Tibial nerve (tissue), 4 donors: Measurements from ENCODE around the gene FYCO1. TPM values are rescaled to one million over a fixed set of nuclear protein-coding genes. Genes with fewer than 3 reads are reported as not detected.

Experiments
- DNase-seq, 2 donors: peaks; one replicate each; pipeline ENCODE4 v3.0.0-alpha.2; 2019; ENCODE audit warnings: low spot score in 2 of 2
- H3K27ac ChIP-seq, 4 donors: fragments of 200-600 bp; sonication (generic) in 3 of 4; one replicate each; pipeline ENCODE4 v1.5.1; 2017 to 2019; ENCODE audit warnings: mild to moderate bottlenecking in 1 of 4
- H3K27me3 ChIP-seq, 2 donors: fragments of 200-600 bp; sonication (generic) in 1 of 2; one replicate each; pipeline versions ENCODE4 v1.5.1 to v1.6.0; 2017 to 2019
- H3K36me3 ChIP-seq, 3 donors: fragments of 200-600 bp; sonication (generic); one replicate each; pipeline ENCODE4 v1.5.1; 2018 to 2019
- H3K4me1 ChIP-seq, 4 donors: fragments of 200-600 bp; sonication (generic) in 3 of 4; one replicate each; pipeline ENCODE4 v1.5.1; 2017 to 2019
- H3K4me3 ChIP-seq, 4 donors: fragments of 200-600 bp; sonication (generic) in 3 of 4; one replicate each; pipeline ENCODE4 v1.5.1; 2017 to 2019; ENCODE audit warnings: mild to moderate bottlenecking in 1 of 4, moderate library complexity in 1 of 4
- H3K9me3 ChIP-seq, 4 donors: fragments of 200-600 bp; sonication (generic) in 3 of 4; one replicate each; pipeline ENCODE4 v1.5.1; 2017 to 2019
- EP300 ChIP-seq, 2 donors: sonication (generic); formaldehyde crosslinking; IDR thresholded peaks; one replicate each; pipeline ENCODE4 v1.6.1; 2017; ENCODE audit warnings: antibody characterized with exemption in 2 of 2, mild to moderate bottlenecking in 1 of 2
- POLR2A ChIP-seq, 2 donors: fragments of 450-650 bp; IDR thresholded peaks; one replicate each; pipeline ENCODE4 v1.6.1; 2017; ENCODE audit warnings: antibody characterized with exemption in 2 of 2, mild to moderate bottlenecking in 2 of 2, moderate library complexity in 2 of 2
- WGBS, 2 donors: methylation state at CpG; one replicate each; pipeline ENCODE4 v1.1.5; 2018; 5-methylcytosine and 5-hydroxymethylcytosine counted together
- total RNA-seq, 4 donors: library from RNA; depleted of rRNA; stranded (reverse); fragments of >200 nt; gene quantifications; one replicate each; pipeline ENCODE4 v1.1.0, GENCODE V29; 2016
- TF ChIP-seq, protein P1 (sequence below), 5 experiments: fragments of 200-600 bp in 3 of 5; fragments of 450-650 bp in 2 of 5; sonication (generic) in 3 of 5; IDR thresholded peaks; one replicate each; pipeline ENCODE4 v1.5.1; 2016 to 2019; ENCODE audit warnings: antibody characterized with exemption in 5 of 5, mild to moderate bottlenecking in 3 of 5, moderate library complexity in 2 of 5

The FYCO1 gene
- total RNA-seq, 4 donors from 2014 or later, result 61.7 to 85.2 (median 67.9) TPM

GRCh38 chr3:45914362-45915058, 81.1 kb downstream of the FYCO1 start:
- H3K4me1 ChIP-seq, result peaks cover 0 to 14% (median 0%) of the 10 kb centered on the region in 4 donors
- 95 to 98% methylated on average over 7 of the region's 7 CpGs for WGBS, 2 donors
- no peak for DNase-seq
- H3K36me3 ChIP-seq, result peaks cover 0 to 41% (median 3%) of the 10 kb centered on the region in 3 donors
- no peaks in the 10 kb centered on the region for H3K9me3 ChIP-seq
- H3K27me3 ChIP-seq, result no peaks in the 10 kb centered on the region
- no peak overlapping the region for H3K4me3 ChIP-seq
- no peak for TF ChIP-seq EP300 (IDR thresholded peaks at IDR 0.05)
- TF ChIP-seq, protein P1, sequence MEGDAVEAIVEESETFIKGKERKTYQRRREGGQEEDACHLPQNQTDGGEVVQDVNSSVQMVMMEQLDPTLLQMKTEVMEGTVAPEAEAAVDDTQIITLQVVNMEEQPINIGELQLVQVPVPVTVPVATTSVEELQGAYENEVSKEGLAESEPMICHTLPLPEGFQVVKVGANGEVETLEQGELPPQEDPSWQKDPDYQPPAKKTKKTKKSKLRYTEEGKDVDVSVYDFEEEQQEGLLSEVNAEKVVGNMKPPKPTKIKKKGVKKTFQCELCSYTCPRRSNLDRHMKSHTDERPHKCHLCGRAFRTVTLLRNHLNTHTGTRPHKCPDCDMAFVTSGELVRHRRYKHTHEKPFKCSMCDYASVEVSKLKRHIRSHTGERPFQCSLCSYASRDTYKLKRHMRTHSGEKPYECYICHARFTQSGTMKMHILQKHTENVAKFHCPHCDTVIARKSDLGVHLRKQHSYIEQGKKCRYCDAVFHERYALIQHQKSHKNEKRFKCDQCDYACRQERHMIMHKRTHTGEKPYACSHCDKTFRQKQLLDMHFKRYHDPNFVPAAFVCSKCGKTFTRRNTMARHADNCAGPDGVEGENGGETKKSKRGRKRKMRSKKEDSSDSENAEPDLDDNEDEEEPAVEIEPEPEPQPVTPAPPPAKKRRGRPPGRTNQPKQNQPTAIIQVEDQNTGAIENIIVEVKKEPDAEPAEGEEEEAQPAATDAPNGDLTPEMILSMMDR (IDR thresholded peaks at IDR 0.05), result no peak
- no peak for TF ChIP-seq POLR2A (IDR thresholded peaks at IDR 0.05)
- H3K27ac ChIP-seq, result peak overlapping the region in 1 of 4 donors; percentile 6

DNA sequence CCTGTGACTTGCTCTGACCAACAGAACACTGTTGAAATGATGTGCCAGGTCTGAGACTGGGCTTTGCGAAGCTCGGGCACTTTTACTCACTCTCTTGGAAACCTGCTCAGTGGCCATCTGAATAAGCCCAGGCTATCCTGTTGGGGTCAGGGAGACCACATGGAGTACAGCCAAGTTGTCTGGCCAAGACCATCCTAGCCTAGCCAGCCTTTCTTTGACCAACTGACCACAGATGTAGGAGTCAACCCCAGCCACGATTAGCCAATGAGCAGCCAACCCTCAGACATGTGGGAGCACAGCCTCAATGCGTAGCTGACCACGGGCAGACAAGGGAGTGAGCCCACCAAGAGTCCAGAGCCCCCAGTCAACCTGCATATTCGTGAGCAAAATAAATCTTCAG, 83.2 kb downstream of the FYCO1 start:
- no peak for DNase-seq
- peaks cover 0 to 14% (median 0%) of the 10 kb centered on the region in 4 donors for H3K4me1 ChIP-seq
- no peak overlapping the region for H3K27ac ChIP-seq
- 89 to 92% methylated on average over 6 of the region's 6 CpGs for WGBS, 2 donors
- TF ChIP-seq, protein P1 (IDR thresholded peaks at IDR 0.05), result no peak
- TF ChIP-seq POLR2A (IDR thresholded peaks at IDR 0.05) (no peak), EP300 (IDR thresholded peaks at IDR 0.05) (no peak)
- H3K27me3 ChIP-seq, result no peaks in the 10 kb centered on the region
- no peak overlapping the region for H3K4me3 ChIP-seq
- H3K36me3 ChIP-seq, result peaks cover 0 to 29% (median 0%) of the 10 kb centered on the region in 3 donors
- no peaks in the 10 kb centered on the region for H3K9me3 ChIP-seq

DNA sequence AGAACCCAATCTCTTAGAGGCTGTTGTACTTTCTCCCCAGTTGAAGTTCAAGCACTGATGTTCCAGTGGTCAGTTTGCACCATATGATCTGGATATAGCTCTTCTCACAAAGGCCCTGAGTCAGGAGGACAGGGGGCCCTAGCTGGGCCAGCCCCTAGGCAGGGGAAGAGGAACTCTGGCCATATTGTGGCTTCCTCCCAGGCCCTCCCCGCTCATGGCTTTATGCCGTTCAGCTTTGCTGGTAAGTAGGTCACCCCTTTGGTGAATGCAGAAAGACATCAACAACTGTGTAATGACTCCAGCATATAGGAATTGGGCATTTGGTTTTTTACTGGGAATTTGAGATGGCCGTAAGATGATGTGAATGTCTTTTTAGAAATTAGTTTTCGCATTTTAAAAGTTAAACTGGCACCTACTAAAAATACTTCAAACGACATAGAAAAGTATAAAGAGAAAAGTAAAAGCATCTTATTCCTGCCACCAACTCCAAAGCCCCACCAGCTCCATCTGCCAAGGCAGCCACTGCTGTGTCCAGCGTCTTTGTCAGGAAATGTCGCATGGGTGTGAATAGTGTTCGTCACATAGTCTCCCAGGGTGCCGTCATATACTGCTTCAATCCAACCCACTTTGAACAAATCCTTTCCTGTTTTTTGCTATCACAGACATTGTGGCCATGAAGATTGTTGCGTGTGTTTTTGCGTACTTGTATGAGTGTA, 84.0 kb downstream of the FYCO1 start:
- TF ChIP-seq, protein P1 (IDR thresholded peaks at IDR 0.05), result no peak
- TF ChIP-seq EP300 (IDR thresholded peaks at IDR 0.05), result no peak
- no peak for TF ChIP-seq POLR2A (IDR thresholded peaks at IDR 0.05)
- H3K27ac ChIP-seq, result no peak overlapping the region
- no peaks in the 10 kb centered on the region for H3K9me3 ChIP-seq
- no peaks in the 10 kb centered on the region for H3K27me3 ChIP-seq
- H3K36me3 ChIP-seq, result peaks cover 0 to 28% (median 0%) of the 10 kb centered on the region in 3 donors
- WGBS, 2 donors, result 92% methylated on average over 11 of the region's 11 CpGs
- H3K4me1 ChIP-seq, result peaks cover 0 to 14% (median 0%) of the 10 kb centered on the region in 4 donors
- H3K4me3 ChIP-seq, result no peak overlapping the region
- no peak for DNase-seq

DNA sequence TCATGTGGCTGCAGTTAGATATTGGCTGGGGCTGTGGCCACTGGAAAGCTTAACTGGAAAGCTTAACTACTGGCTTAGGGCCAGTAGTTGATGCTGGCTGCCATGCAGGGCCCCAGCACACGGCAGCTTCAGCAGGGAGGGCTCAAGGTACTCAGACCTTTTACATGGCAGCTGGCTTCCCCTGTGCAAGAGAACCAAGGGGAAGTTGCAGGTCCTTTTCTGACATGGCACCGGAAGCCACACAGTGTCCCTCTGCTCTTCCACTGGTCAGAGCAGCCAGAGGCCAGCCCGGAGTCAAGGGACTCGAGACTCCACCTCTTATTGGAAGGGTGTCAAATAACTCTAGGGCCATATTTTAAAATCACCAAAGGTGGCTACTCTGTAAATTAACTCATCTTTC, 84.7 kb downstream of the FYCO1 start:
- Histone ChIP-seq H3K27ac (no peak overlapping the region), H3K4me3 (no peak overlapping the region), H3K4me1 (peaks cover 0 to 6% (median 0%) of the 10 kb centered on the region in 4 donors), H3K36me3 (peaks cover 0 to 32% (median 0%) of the 10 kb centered on the region in 3 donors), H3K9me3 (no peaks in the 10 kb centered on the region), H3K27me3 (no peaks in the 10 kb centered on the region)
- no peak for DNase-seq
- TF ChIP-seq, protein P1 (IDR thresholded peaks at IDR 0.05), result no peak
- TF ChIP-seq POLR2A (IDR thresholded peaks at IDR 0.05), result no peak
- no peak for TF ChIP-seq EP300 (IDR thresholded peaks at IDR 0.05)
- 67 to 79% methylated on average over 2 to 4 of the region's 4 CpGs for WGBS, 2 donors

GRCh38 chr3:45909542-45909941, 86.1 kb downstream of the FYCO1 start:
- DNase-seq, result no peak
- Histone ChIP-seq H3K36me3 (peaks cover 0 to 44% (median 0%) of the 10 kb centered on the region in 3 donors), H3K27ac (no peak overlapping the region), H3K9me3 (no peaks in the 10 kb centered on the region), H3K27me3 (no peaks in the 10 kb centered on the region), H3K4me1 (no peaks in the 10 kb centered on the region), H3K4me3 (no peak overlapping the region)
- WGBS, 2 donors, result 81 to 85% methylated on average over 6 of the region's 6 CpGs
- TF ChIP-seq POLR2A (IDR thresholded peaks at IDR 0.05) (no peak), EP300 (IDR thresholded peaks at IDR 0.05) (no peak)
- TF ChIP-seq, protein P1 (IDR thresholded peaks at IDR 0.05), result no peak
